Endothelial cell (in vitro differentiated cells): Measurements from ENCODE around the gene CNR1. TPM values are rescaled to one million over a fixed set of nuclear protein-coding genes. Genes with fewer than 3 reads are reported as not detected.

Experiments used
- DNase-seq: peaks from one replicate; pipeline ENCODE4 v3.0.0; 2021; ENCODE audit warnings: low spot score
- H3K27ac Mint-ChIP-seq: one replicate; pipeline ENCODE4 v1.8.0; 2021; ENCODE audit warnings: mixed read lengths, inconsistent platforms; ENCODE audit not compliant: unreplicated experiment
- H3K27me3 Mint-ChIP-seq: one replicate; pipeline ENCODE4 v1.8.0; 2021; ENCODE audit warnings: mild to moderate bottlenecking, moderate library complexity, mixed read lengths, inconsistent platforms; ENCODE audit not compliant: unreplicated experiment
- H3K36me3 Mint-ChIP-seq: one replicate; pipeline ENCODE4 v1.8.0; 2021; ENCODE audit warnings: mild to moderate bottlenecking, low read depth, mixed read lengths, inconsistent platforms; ENCODE audit not compliant: unreplicated experiment
- H3K4me1 Mint-ChIP-seq: one replicate; pipeline ENCODE4 v1.8.0; 2021; ENCODE audit warnings: mild to moderate bottlenecking, mixed read lengths, inconsistent platforms; ENCODE audit not compliant: unreplicated experiment
- H3K4me3 Mint-ChIP-seq: one replicate; pipeline ENCODE4 v1.8.0; 2021; ENCODE audit warnings: mild to moderate bottlenecking, mixed read lengths, inconsistent platforms; ENCODE audit not compliant: unreplicated experiment
- H3K9me3 Mint-ChIP-seq: one replicate; pipeline ENCODE4 v1.8.0; 2021; ENCODE audit warnings: mixed read lengths, inconsistent platforms; ENCODE audit not compliant: unreplicated experiment
- total RNA-seq: library from RNA; stranded (reverse); fragmentation: NEBNext Ultra II Directional; extraction: Animal tissue kit (Norgen Biotek cat#: 25700); gene quantifications from one replicate; pipeline ENCODE4 v1.2.1, GENCODE V29; 2021; ENCODE audit not compliant: unreplicated experiment
- TF ChIP-seq, protein P1 (sequence below): fragments of 200-600 bp; sonication (generic); IDR thresholded peaks from one replicate; pipeline ENCODE4 v1.5.0; 2021; ENCODE audit warnings: antibody characterized with exemption; ENCODE audit not compliant: unreplicated experiment

Gene CNR1
- total RNA-seq, 1 donor from 2014 or later, result 2.0 TPM

DNA sequence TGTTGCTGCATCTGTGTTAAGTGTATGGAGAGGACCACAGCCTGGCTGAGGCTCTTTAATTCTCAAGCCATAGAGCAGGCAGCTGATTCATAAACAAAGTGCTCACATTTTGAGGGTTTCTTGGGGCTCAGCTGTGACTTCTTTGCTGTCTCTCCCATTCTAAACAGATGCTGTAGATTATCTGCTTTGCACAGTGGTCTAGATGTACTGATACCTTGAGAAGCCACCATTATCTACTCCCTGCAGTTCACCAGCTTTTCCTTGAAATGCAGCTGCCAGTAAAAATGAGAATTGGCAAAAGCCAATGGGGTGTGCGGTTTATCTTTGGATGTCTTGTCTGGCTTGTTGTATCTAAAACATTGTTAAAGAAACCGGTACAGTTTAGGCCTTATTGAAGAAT lies 5.2 kb upstream of the CNR1 start:
- no peaks in the 10 kb centered on the region for H3K9me3 Mint-ChIP-seq
- peaks cover 12% of the 10 kb centered on the region for H3K27me3 Mint-ChIP-seq
- H3K27ac Mint-ChIP-seq, result no peak overlapping the region
- no peaks in the 10 kb centered on the region for H3K36me3 Mint-ChIP-seq
- TF ChIP-seq, protein P1, sequence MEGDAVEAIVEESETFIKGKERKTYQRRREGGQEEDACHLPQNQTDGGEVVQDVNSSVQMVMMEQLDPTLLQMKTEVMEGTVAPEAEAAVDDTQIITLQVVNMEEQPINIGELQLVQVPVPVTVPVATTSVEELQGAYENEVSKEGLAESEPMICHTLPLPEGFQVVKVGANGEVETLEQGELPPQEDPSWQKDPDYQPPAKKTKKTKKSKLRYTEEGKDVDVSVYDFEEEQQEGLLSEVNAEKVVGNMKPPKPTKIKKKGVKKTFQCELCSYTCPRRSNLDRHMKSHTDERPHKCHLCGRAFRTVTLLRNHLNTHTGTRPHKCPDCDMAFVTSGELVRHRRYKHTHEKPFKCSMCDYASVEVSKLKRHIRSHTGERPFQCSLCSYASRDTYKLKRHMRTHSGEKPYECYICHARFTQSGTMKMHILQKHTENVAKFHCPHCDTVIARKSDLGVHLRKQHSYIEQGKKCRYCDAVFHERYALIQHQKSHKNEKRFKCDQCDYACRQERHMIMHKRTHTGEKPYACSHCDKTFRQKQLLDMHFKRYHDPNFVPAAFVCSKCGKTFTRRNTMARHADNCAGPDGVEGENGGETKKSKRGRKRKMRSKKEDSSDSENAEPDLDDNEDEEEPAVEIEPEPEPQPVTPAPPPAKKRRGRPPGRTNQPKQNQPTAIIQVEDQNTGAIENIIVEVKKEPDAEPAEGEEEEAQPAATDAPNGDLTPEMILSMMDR, result no peak
- H3K4me3 Mint-ChIP-seq, result no peak overlapping the region
- DNase-seq, result no peak
- H3K4me1 Mint-ChIP-seq, result peaks cover 13% of the 10 kb centered on the region

DNA sequence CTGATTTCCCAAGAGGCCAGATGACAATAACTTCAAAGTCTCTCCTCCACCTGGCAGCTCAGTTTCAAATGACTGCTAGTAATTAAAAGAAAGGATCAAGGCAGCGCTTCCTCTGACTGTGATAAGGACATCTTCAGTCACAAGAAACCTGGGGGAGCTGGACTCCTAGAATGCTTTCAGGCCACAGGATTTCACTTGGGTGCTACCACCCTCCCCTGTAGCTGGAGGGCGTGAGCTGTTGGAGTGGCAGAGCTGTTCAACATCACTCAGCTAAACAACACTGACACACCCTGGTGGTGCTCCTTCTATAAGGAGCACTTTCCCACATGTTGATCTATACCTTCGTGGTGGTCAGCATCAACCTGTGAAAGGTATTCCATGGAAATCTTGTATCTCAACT lies 2.2 kb upstream of the CNR1 start:
- TF ChIP-seq, protein P1, result no peak
- Mint-ChIP-seq H3K36me3 (peaks cover 3% of the 10 kb centered on the region), H3K9me3 (no peaks in the 10 kb centered on the region), H3K27me3 (peaks cover 12% of the 10 kb centered on the region), H3K4me1 (peaks cover 17% of the 10 kb centered on the region), H3K4me3 (peak overlapping the region; percentile 32), H3K27ac (no peak overlapping the region)
- DNase-seq, result no peak

DNA sequence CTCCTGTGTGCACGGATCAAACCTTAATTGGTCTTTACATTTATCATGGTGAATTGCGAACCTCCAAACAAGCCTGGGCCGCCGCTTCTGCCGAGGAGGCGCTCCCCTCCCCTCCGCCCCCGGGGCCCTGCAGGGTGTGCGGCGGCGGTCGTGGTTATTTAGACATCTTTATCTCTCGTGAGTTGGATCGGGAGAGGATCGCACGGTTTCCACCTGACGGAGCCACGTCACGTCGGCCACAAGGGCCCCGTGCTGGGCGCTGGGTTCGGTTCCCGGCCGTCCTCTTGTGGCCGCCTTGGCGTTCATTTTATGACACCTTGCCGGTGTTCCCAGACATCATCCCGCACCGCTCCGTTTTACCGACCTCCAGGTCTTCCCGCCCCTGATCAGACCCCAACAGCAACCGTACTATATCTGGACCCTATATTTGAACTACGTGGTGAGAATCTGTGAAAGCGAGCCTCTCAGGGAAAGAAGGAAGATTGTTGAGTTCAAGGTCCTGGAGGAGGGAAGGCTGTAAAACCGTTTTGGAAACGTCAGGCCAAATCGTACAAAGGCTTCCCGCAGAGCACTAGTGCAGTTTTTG lies 1.3 kb upstream of the CNR1 start:
- peaks cover 9% of the 10 kb centered on the region for H3K4me1 Mint-ChIP-seq
- H3K36me3 Mint-ChIP-seq, result peaks cover 3% of the 10 kb centered on the region
- peaks cover 12% of the 10 kb centered on the region for H3K27me3 Mint-ChIP-seq
- TF ChIP-seq, protein P1, result no peak
- H3K9me3 Mint-ChIP-seq, result no peaks in the 10 kb centered on the region
- no peak for DNase-seq
- H3K4me3 Mint-ChIP-seq, result peak overlapping the region; percentile 82
- no peak overlapping the region for H3K27ac Mint-ChIP-seq

DNA sequence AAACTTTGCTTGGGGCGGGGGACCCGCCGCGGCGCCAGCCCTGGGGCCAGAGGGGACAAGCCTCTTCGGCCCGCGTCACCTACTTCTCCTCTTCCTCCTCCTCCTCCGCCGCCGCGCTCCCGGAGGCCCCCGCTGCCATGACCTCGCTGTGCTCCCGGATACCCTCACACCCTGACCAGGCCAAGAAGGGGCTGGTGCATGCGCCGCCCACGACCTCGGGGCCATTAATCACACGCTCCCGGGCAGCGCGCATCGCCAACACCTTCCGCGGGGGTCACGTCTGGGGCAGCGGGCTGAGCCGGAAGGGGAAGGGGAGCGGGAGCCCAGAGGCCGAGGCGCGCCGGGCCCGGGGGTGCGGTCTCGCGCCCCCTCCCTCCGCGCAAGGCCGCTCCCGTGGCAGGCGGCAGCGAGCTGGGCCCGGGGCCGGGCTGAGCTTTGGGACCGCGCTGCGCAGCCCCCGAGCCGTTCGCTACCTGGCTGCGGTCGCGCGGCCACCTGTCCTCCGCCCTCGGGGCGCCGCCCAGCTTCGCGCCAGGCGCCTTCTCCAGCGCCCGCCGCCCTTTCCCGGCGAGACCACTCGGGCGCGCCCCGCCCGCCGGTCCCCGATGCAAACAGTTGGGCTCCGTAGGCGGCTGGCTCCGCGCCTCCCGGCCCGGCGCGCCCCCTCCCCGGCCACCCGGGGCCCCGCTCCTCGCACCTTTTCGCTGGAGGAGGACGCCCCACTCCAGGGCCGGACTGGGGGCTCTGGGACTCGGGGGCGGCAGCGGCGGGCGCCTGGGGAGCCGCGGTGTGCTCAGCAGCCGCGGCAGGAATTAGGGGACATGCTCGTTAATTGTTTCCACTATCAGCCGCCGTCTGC lies 575 bp upstream of the CNR1 start:
- Mint-ChIP-seq H3K4me3 (peak overlapping the region; percentile 84), H3K27me3 (peaks cover 12% of the 10 kb centered on the region)

More for the DNA sequence above, 575 bp upstream of the CNR1 start:
- H3K36me3 Mint-ChIP-seq, result peaks cover 3% of the 10 kb centered on the region
- DNase-seq, result peak; percentile 27
- H3K9me3 Mint-ChIP-seq, result no peaks in the 10 kb centered on the region
- TF ChIP-seq, protein P1, result no peak
- peaks cover 9% of the 10 kb centered on the region for H3K4me1 Mint-ChIP-seq
- no peak overlapping the region for H3K27ac Mint-ChIP-seq
